Astrocyte (in vitro differentiated cells and primary cell): ENCODE measurements around the gene PLXNA3. TPM values are rescaled to one million over a fixed set of nuclear protein-coding genes. Genes with fewer than 3 reads are reported as not detected.

Source experiments
- DNase-seq: peaks from one replicate; pipeline ENCODE4 v3.0.0-alpha.2; 2010; ENCODE audit warnings: low read depth
- FAIRE-seq: peaks from 2 replicates; lab custom pipeline; 2011; peaks lifted over from hg19 to GRCh38; lab: Jason Lieb, UNC
- H2AFZ ChIP-seq: 2 replicates; pipeline ENCODE4 v1.6.0; 2012; ENCODE audit warnings: low read depth, low read length, inconsistent platforms
- H3K27ac ChIP-seq: 2 replicates; pipeline ENCODE4 v1.5.1; 2011; ENCODE audit warnings: low read depth, low read length, inconsistent platforms
- H3K27me3 ChIP-seq: 2 replicates; pipeline ENCODE4 v1.6.0; 2011; ENCODE audit warnings: low read length, inconsistent platforms; ENCODE audit not compliant: insufficient read depth
- H3K36me3 ChIP-seq: 2 replicates; pipeline ENCODE4 v1.5.1; 2011; ENCODE audit warnings: low read length, inconsistent platforms; ENCODE audit not compliant: insufficient read depth
- H3K4me1 ChIP-seq: 2 replicates; pipeline ENCODE4 v1.5.1; 2011; ENCODE audit warnings: low read length, inconsistent platforms; ENCODE audit not compliant: insufficient read depth
- H3K4me2 ChIP-seq: 2 replicates; pipeline ENCODE4 v1.6.0; 2012; ENCODE audit warnings: low read length, inconsistent platforms
- H3K4me3 ChIP-seq: 2 replicates; pipeline ENCODE4 v1.5.1; 2011; ENCODE audit warnings: low read depth, mild to moderate bottlenecking, low read length, inconsistent platforms; ENCODE audit not compliant: insufficient read depth
- H3K79me2 ChIP-seq: 2 replicates; pipeline ENCODE4 v1.6.0; 2012; ENCODE audit warnings: mild to moderate bottlenecking, low read length, inconsistent platforms; ENCODE audit not compliant: insufficient read depth
- H3K9ac ChIP-seq: 2 replicates; pipeline ENCODE4 v1.6.0; 2012; ENCODE audit warnings: mild to moderate bottlenecking, low read length, inconsistent platforms
- H3K9me3 ChIP-seq: 2 replicates; pipeline ENCODE4 v1.5.1; 2012; ENCODE audit warnings: low read depth, mild to moderate bottlenecking, low read length, inconsistent platforms; ENCODE audit not compliant: insufficient read depth
- H4K20me1 ChIP-seq: 2 replicates; pipeline ENCODE4 v1.6.0; 2012; ENCODE audit warnings: low read length, inconsistent platforms; ENCODE audit not compliant: insufficient read depth
- H3K27ac Mint-ChIP-seq: one replicate; pipeline ENCODE4 v1.8.0; 2021; ENCODE audit warnings: mild to moderate bottlenecking, mixed read lengths; ENCODE audit not compliant: unreplicated experiment
- H3K27me3 Mint-ChIP-seq: one replicate; pipeline ENCODE4 v1.8.0; 2021; ENCODE audit warnings: low read depth, mixed read lengths; ENCODE audit not compliant: unreplicated experiment
- H3K36me3 Mint-ChIP-seq: one replicate; pipeline ENCODE4 v1.8.0; 2021; ENCODE audit warnings: low read depth, mixed read lengths; ENCODE audit not compliant: unreplicated experiment
- H3K4me1 Mint-ChIP-seq: one replicate; pipeline ENCODE4 v1.8.0; 2021; ENCODE audit warnings: low read depth, mixed read lengths; ENCODE audit not compliant: unreplicated experiment
- H3K4me3 Mint-ChIP-seq: one replicate; pipeline ENCODE4 v1.8.0; 2021; ENCODE audit warnings: mild to moderate bottlenecking, moderate library complexity, mixed read lengths; ENCODE audit not compliant: unreplicated experiment
- H3K9me3 Mint-ChIP-seq: one replicate; pipeline ENCODE4 v1.8.0; 2021; ENCODE audit warnings: mild to moderate bottlenecking, mixed read lengths; ENCODE audit not compliant: unreplicated experiment
- EZH2 ChIP-seq: IDR thresholded peaks from 2 replicates; pipeline ENCODE4 v1.6.1; 2012; ENCODE audit warnings: mild to moderate bottlenecking, low read length, inconsistent platforms; ENCODE audit not compliant: insufficient read depth
- total RNA-seq: library from RNA; stranded (reverse); gene quantifications from 2 replicates; pipeline ENCODE4 v1.2.1, GENCODE V29; 2021
- TF ChIP-seq, protein P1 (sequence below): IDR thresholded peaks from 2 replicates; pipeline ENCODE4 v1.5.1; 2011; ENCODE audit warnings: low read depth, mild to moderate bottlenecking, inconsistent platforms, low read length, moderate library complexity; ENCODE audit not compliant: insufficient read depth

The PLXNA3 gene
- total RNA-seq, 1 donor from 2014 or later = 117 TPM

DNA sequence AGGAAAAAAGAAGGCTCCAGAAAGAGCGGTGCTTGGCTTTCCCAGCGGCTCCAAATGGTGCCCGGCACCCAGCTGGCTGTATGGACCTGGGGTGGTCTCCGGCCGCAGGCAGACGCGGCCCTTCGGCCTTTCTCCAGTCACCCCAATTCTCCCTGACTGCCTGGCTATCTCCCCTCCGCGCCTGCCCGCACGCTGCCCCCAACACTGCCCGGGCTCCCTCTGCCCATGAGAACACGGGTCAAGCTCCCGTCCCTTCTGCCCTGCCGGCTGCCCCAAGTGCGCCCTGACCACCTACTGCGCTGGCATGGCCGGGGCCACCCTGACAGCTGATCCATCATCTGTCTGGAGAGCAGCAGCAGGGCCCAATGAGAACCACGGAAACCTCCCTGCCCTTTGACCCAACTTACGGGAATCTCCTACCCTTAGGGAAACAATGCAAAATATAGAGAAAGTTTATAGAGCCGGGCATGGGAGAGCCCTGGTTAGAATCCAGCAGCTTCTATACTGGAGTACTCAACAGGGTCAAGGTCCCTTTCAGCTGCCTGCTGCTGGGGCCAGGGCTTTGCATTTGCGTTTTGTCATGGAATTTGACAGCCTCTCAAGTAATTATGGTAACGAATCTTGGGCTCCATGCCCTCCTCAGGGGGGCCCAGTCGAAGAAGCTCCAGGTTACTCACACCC lies 59.2 kb downstream of the PLXNA3 start:
- no peak for TF ChIP-seq EZH2
- TF ChIP-seq, protein P1, sequence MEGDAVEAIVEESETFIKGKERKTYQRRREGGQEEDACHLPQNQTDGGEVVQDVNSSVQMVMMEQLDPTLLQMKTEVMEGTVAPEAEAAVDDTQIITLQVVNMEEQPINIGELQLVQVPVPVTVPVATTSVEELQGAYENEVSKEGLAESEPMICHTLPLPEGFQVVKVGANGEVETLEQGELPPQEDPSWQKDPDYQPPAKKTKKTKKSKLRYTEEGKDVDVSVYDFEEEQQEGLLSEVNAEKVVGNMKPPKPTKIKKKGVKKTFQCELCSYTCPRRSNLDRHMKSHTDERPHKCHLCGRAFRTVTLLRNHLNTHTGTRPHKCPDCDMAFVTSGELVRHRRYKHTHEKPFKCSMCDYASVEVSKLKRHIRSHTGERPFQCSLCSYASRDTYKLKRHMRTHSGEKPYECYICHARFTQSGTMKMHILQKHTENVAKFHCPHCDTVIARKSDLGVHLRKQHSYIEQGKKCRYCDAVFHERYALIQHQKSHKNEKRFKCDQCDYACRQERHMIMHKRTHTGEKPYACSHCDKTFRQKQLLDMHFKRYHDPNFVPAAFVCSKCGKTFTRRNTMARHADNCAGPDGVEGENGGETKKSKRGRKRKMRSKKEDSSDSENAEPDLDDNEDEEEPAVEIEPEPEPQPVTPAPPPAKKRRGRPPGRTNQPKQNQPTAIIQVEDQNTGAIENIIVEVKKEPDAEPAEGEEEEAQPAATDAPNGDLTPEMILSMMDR = no peak
- peak overlapping the region; percentile 55 for H3K27ac ChIP-seq

DNA sequence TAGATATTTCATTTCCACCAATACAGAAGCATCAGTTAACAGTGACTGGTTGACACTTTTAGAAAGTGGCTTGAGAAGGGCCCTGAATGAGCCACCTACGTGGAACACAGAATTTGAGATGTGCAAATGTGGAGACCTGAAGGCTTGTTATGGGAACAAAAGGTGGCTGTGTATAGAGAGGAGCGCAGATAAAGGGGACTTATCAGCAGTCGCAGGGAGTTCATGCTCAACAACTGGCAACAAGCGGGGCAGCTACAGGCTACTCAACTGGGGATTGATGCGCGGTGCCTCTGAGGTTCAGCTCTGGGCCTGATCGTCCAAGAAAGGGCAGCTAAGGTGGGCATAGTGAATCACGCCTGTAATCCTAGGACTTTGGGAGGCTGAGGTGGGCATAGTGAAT lies 61.3 kb downstream of the PLXNA3 start:
- Histone ChIP-seq H3K9me3 (no peaks in the 10 kb centered on the region), H3K36me3 (no peaks in the 10 kb centered on the region), H3K4me3 (no peak overlapping the region), H3K27me3 (no peaks in the 10 kb centered on the region), H4K20me1 (no peaks in the 10 kb centered on the region), H2AFZ (no peak overlapping the region), H3K9ac (no peak overlapping the region), H3K79me2 (peaks cover 7% of the 10 kb centered on the region), H3K4me1 (peaks cover 10% of the 10 kb centered on the region), H3K27ac (no peak overlapping the region), H3K4me2 (no peak overlapping the region)
- no peak for TF ChIP-seq EZH2
- TF ChIP-seq, protein P1 = no peak
- Mint-ChIP-seq H3K9me3 (no peaks in the 10 kb centered on the region), H3K4me1 (peaks cover 5% of the 10 kb centered on the region), H3K4me3 (no peak overlapping the region), H3K27me3 (no peaks in the 10 kb centered on the region), H3K27ac (no peak overlapping the region), H3K36me3 (no peaks in the 10 kb centered on the region)
- DNase-seq (no peak), FAIRE-seq (no peak)

More for the DNA sequence above, 59.2 kb downstream of the PLXNA3 start:
- H3K4me3 ChIP-seq = no peak overlapping the region
- H4K20me1 ChIP-seq = no peaks in the 10 kb centered on the region
- no peaks in the 10 kb centered on the region for H3K27me3 ChIP-seq
- no peaks in the 10 kb centered on the region for H3K36me3 ChIP-seq
- peak overlapping the region; percentile 95 for H3K4me2 ChIP-seq
- Mint-ChIP-seq H3K4me3 (no peak overlapping the region), H3K27ac (no peak overlapping the region), H3K27me3 (no peaks in the 10 kb centered on the region), H3K9me3 (no peaks in the 10 kb centered on the region), H3K4me1 (peaks cover 5% of the 10 kb centered on the region), H3K36me3 (peaks cover 2% of the 10 kb centered on the region)
- FAIRE-seq (no peak), DNase-seq (no peak)
- H3K79me2 ChIP-seq = peaks cover 7% of the 10 kb centered on the region
- peaks cover 10% of the 10 kb centered on the region for H3K4me1 ChIP-seq
- peak overlapping the region; percentile 75 for H3K9ac ChIP-seq
- H3K9me3 ChIP-seq = no peaks in the 10 kb centered on the region
- H2AFZ ChIP-seq = no peak overlapping the region
